Measurements from ENCODE around the gene CRBN.

- TF ChIP-seq TAF1 (IDR thresholded peaks at IDR 0.05; ENCODE audit: low read depth, low read length) (no peak), POLR2AphosphoS5 (IDR thresholded peaks at IDR 0.05; ENCODE audit: low read depth, low read length) (no peak)
These were observed 74.2 kb downstream of the CRBN start for GRCh38 chr3:3105246-3105645.
